Neuronal stem cell (in vitro differentiated cells): ENCODE data around the gene GABRB1.

Source experiments
- DNase-seq: peaks from one replicate; pipeline ENCODE4 v3.0.0-alpha.2; 2013; ENCODE audit warnings: low spot score
- H2AFZ ChIP-seq: one replicate; pipeline ENCODE4 v1.6.1; 2013; ENCODE audit warnings: mild to moderate bottlenecking, low read length, inconsistent platforms
- H2AK5ac ChIP-seq: 2 replicates; pipeline ENCODE4 v1.6.1; 2013; ENCODE audit warnings: low read depth, mild to moderate bottlenecking, inconsistent platforms, low read length, moderate library complexity, mixed read lengths
- H2BK120ac ChIP-seq: 2 replicates; pipeline ENCODE4 v1.6.1; 2013; ENCODE audit warnings: low read depth, mild to moderate bottlenecking, inconsistent platforms, low read length, moderate library complexity, mixed read lengths
- H2BK12ac ChIP-seq: one replicate; pipeline ENCODE4 v1.6.1; 2013; ENCODE audit warnings: low read length, inconsistent platforms
- H2BK15ac ChIP-seq: 2 replicates; pipeline ENCODE4 v1.6.1; 2013; ENCODE audit warnings: mild to moderate bottlenecking, low read length, inconsistent platforms, mixed read lengths
- H2BK5ac ChIP-seq: one replicate; pipeline ENCODE4 v1.6.1; 2013; ENCODE audit warnings: inconsistent platforms, mild to moderate bottlenecking, low read length, moderate library complexity
- H3K14ac ChIP-seq: one replicate; pipeline ENCODE4 v1.6.1; 2013; ENCODE audit warnings: low read length, inconsistent platforms
- H3K18ac ChIP-seq: 2 replicates; pipeline ENCODE4 v1.6.1; 2013; ENCODE audit warnings: low read length, inconsistent platforms
- H3K23ac ChIP-seq: 2 replicates; pipeline ENCODE4 v1.6.1; 2013; ENCODE audit warnings: low read depth, mild to moderate bottlenecking, mixed read lengths, low read length, inconsistent platforms; ENCODE audit not compliant: poor library complexity
- H3K27ac ChIP-seq: replicated peaks from 3 replicates; pipeline ENCODE4 v1.5.1; 2013; ENCODE audit warnings: low read length, inconsistent platforms
- H3K27me3 ChIP-seq, 3 experiments: 2 replicates each; pipeline ENCODE4 v1.6.1; 2013; ENCODE audit warnings: low read length in 3 of 3, mild to moderate bottlenecking in 2 of 3, inconsistent platforms in 1 of 3, low read depth in 1 of 3, mixed read lengths in 1 of 3, moderate library complexity in 1 of 3; ENCODE audit not compliant: control insufficient read depth in 3 of 3, insufficient read depth in 3 of 3
- H3K36me3 ChIP-seq, 2 donors: replicated peaks in 1 of 2; 2 replicates each; pipeline ENCODE4 v1.6.1; 2013; ENCODE audit warnings: low read length in 2 of 2; ENCODE audit not compliant: control insufficient read depth in 2 of 2, insufficient read depth in 2 of 2
- H3K4ac ChIP-seq: 2 replicates; pipeline ENCODE4 v1.6.1; 2013; ENCODE audit warnings: inconsistent platforms, mild to moderate bottlenecking, low read length, moderate library complexity
- H3K4me1 ChIP-seq, 2 donors: 1 replicate in 1 of 2; 2 replicates in 1 of 2; pipeline ENCODE4 v1.6.1; 2013; ENCODE audit warnings: low read length in 2 of 2, low read depth in 1 of 2; ENCODE audit not compliant: control insufficient read depth in 2 of 2, insufficient read depth in 1 of 2
- H3K4me2 ChIP-seq: one replicate; pipeline ENCODE4 v1.6.1; 2013; ENCODE audit warnings: mild to moderate bottlenecking, low read length, inconsistent platforms; ENCODE audit not compliant: insufficient read depth, poor library complexity, severe bottlenecking
- H3K4me3 ChIP-seq, 2 donors: 2 replicates each; pipeline ENCODE4 v1.5.1; 2013; ENCODE audit warnings: low read length in 2 of 2, mild to moderate bottlenecking in 2 of 2, inconsistent platforms in 1 of 2, moderate library complexity in 1 of 2
- H3K79me1 ChIP-seq: one replicate; pipeline ENCODE4 v1.6.1; 2013; ENCODE audit warnings: low read depth, mild to moderate bottlenecking, inconsistent platforms, low read length, moderate library complexity
- H3K9ac ChIP-seq: one replicate; pipeline ENCODE4 v1.6.1; 2013; ENCODE audit warnings: mild to moderate bottlenecking, low read depth, low read length, inconsistent platforms; ENCODE audit not compliant: poor library complexity
- H3K9me3 ChIP-seq, 2 donors: replicated peaks in 1 of 2; 2 replicates each; pipeline versions ENCODE3 to v1.6.1; 2013; ENCODE audit warnings: low read length in 2 of 2, mild to moderate bottlenecking in 2 of 2, inconsistent platforms in 1 of 2, low read depth in 1 of 2, mixed read lengths in 1 of 2, moderate library complexity in 1 of 2; ENCODE audit not compliant: control insufficient read depth in 2 of 2, insufficient read depth in 1 of 2
- H4K8ac ChIP-seq: one replicate; pipeline ENCODE4 v1.6.1; 2013; ENCODE audit warnings: low read depth, mild to moderate bottlenecking, inconsistent platforms, low read length, moderate library complexity
- H4K91ac ChIP-seq: one replicate; pipeline ENCODE4 v1.6.1; 2013; ENCODE audit warnings: low read length, low read depth, mild to moderate bottlenecking, inconsistent platforms; ENCODE audit not compliant: poor library complexity
- WGBS, 2 donors: extraction: QIAGEN DNeasy Blood & Tissue Kit; methylation state at CpG; one replicate each; pipeline ENCODE4 v1.1.7; 2013; ENCODE audit warnings: missing lambda C conversion rate in 2 of 2, mixed read lengths in 1 of 2; ENCODE audit not compliant: insufficient read length in 2 of 2, insufficient replicate concordance in 1 of 2; ENCODE audit errors: extremely low coverage in 2 of 2; 5-methylcytosine and 5-hydroxymethylcytosine counted together

The GABRB1 gene

DNA sequence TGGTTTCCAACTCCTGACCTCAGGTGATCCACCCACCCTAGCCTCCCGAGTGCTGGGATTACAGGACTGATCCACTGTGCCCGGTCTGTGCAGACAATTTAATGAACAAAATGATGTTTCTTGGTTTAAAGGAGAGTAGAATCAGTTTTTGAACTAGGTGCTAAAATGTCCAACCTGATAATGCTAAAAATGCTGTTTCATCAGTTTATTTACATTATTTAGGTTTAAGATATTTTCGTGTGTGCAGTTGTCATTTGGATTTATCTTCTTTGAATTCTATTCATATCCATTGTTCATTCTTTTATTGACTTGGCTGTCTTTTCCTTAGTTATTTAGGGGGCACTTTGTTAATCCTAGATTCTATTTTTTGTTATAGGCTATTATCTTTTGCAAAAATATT lies 18.0 kb upstream of the GABRB1 start:
- no peaks in the 10 kb centered on the region for H3K4me1 ChIP-seq
- no peaks in the 10 kb centered on the region for H3K36me3 ChIP-seq
- no peak overlapping the region for H4K8ac ChIP-seq
- no peak overlapping the region for H4K91ac ChIP-seq
- no CpG with 5 or more reads among the region's 3 CpGs for WGBS, 2 donors
- H3K79me1 ChIP-seq: no peaks in the 10 kb centered on the region
- no peak overlapping the region for H2BK120ac ChIP-seq
- H3K14ac ChIP-seq: no peak overlapping the region
- no peak overlapping the region for H2BK15ac ChIP-seq
- H3K18ac ChIP-seq: no peak overlapping the region
- H2BK5ac ChIP-seq: no peak overlapping the region
- no peak overlapping the region for H3K23ac ChIP-seq
- H3K4ac ChIP-seq: no peak overlapping the region
- H3K9ac ChIP-seq: no peak overlapping the region
- no peak for DNase-seq
- no peaks in the 10 kb centered on the region for H3K9me3 ChIP-seq
- H2BK12ac ChIP-seq: no peak overlapping the region
- H3K4me3 ChIP-seq: no peak overlapping the region
- no peak overlapping the region for H3K4me2 ChIP-seq
- H2AFZ ChIP-seq: no peak overlapping the region
- H2AK5ac ChIP-seq: no peak overlapping the region
- H3K27me3 ChIP-seq: no peaks in the 10 kb centered on the region
- no peak overlapping the region for H3K27ac ChIP-seq

DNA sequence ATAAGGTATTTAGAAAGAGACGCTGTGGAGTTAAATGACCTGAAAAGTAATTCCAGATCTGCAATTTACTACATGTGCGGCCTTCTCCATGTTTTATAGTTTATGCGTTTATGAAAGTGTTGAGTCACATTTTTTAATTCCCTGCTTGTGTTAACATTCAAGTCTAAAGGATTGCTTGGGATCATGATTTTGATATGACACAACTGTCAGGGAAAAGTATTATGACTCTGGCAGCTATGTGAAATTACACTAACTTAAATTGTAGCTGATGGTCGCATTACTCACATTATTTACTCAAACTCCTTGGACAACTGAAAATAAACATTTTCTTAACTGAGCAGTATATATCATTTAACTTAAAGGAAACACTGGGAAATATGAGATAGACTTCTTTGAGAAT lies 14.3 kb upstream of the GABRB1 start:
- no CpG with 5 or more reads among the region's 4 CpGs for WGBS, 2 donors

DNA sequence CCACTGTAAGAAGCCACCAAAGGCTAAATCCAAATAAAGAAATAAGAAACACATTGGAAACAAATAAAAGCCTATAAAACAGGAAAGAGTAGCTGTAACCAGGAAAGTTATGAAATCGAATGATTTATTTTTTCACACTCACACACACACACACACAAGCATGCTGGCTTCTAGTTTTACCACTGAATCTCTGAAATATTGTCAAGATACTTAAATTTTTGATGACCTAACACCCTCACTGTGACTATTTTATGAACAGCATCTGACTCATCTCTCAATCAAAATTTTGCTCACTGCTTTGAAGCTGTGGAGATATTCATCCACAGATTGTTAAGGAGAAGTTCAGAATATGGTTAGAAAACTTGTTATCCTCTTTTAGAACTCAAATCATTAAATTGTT lies 13.9 kb upstream of the GABRB1 start:
- H3K9ac ChIP-seq: no peak overlapping the region

More for the DNA sequence above, 14.3 kb upstream of the GABRB1 start:
- H4K8ac ChIP-seq: no peak overlapping the region
- H2BK5ac ChIP-seq: no peak overlapping the region
- H3K79me1 ChIP-seq: no peaks in the 10 kb centered on the region
- H3K9ac ChIP-seq: no peak overlapping the region
- H2AK5ac ChIP-seq: no peak overlapping the region
- H3K4me1 ChIP-seq: no peaks in the 10 kb centered on the region
- no peak overlapping the region for H3K27ac ChIP-seq
- H4K91ac ChIP-seq: no peak overlapping the region
- no peak overlapping the region for H2BK15ac ChIP-seq
- H2AFZ ChIP-seq: no peak overlapping the region
- no peaks in the 10 kb centered on the region for H3K27me3 ChIP-seq
- no peak for DNase-seq
- H2BK12ac ChIP-seq: no peak overlapping the region
- no peak overlapping the region for H3K14ac ChIP-seq
- H3K4me2 ChIP-seq: no peak overlapping the region
- H3K23ac ChIP-seq: no peak overlapping the region
- no peaks in the 10 kb centered on the region for H3K9me3 ChIP-seq
- no peaks in the 10 kb centered on the region for H3K36me3 ChIP-seq
- H3K4me3 ChIP-seq: no peak overlapping the region
- no peak overlapping the region for H3K4ac ChIP-seq
- no peak overlapping the region for H2BK120ac ChIP-seq
- no peak overlapping the region for H3K18ac ChIP-seq

DNA sequence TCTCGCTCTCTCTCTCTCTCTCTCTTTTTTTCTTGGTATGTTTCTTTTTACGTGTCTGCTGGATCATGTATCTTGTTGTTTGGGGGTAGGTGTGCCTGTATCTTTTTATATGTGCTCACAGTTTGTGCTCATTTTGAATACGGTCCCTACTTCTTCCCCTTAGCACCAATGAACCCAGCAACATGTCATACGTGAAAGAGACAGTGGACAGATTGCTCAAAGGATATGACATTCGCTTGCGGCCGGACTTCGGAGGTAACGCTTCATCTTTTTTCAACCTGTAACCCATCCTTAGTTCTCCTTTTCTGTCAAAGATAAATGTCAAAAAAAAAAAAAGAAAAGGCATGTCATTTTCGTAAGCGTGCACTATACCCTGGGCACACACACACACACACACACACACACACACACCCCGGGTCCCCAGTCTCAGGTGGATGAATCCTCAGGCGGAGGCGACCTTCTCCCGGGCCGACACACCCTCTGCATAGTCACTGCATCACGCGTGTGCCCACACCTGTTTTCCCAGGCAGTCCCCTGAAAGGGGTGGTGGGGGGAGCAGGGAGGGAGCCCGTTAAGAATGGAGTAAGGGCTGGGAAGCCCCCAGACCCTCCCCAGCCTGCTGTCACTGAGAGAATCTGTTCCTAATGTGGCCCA lies 511 bp downstream of the GABRB1 start:
- WGBS, 2 donors: no CpG with 5 or more reads among the region's 19 CpGs

More for the DNA sequence above, 13.9 kb upstream of the GABRB1 start:
- H3K4me1 ChIP-seq: no peaks in the 10 kb centered on the region
- H3K18ac ChIP-seq: no peak overlapping the region
- no peak overlapping the region for H3K4me2 ChIP-seq
- no peak overlapping the region for H3K4ac ChIP-seq
- H3K14ac ChIP-seq: no peak overlapping the region
- no peaks in the 10 kb centered on the region for H3K9me3 ChIP-seq
- no peak overlapping the region for H2BK15ac ChIP-seq
- H4K91ac ChIP-seq: no peak overlapping the region
- no CpG with 5 or more reads among the region's 1 CpG for WGBS, 2 donors
- H3K23ac ChIP-seq: no peak overlapping the region
- no peak overlapping the region for H2BK12ac ChIP-seq
- H3K79me1 ChIP-seq: no peaks in the 10 kb centered on the region
- H3K27ac ChIP-seq: no peak overlapping the region
- no peak overlapping the region for H4K8ac ChIP-seq
- no peak overlapping the region for H2AFZ ChIP-seq
- H2AK5ac ChIP-seq: no peak overlapping the region
- H3K36me3 ChIP-seq: no peaks in the 10 kb centered on the region
- H3K27me3 ChIP-seq: no peaks in the 10 kb centered on the region
- H2BK120ac ChIP-seq: no peak overlapping the region
- H3K4me3 ChIP-seq: no peak overlapping the region
- no peak overlapping the region for H2BK5ac ChIP-seq
- DNase-seq: no peak

More for the DNA sequence above, 511 bp downstream of the GABRB1 start:
- H3K4me1 ChIP-seq: peaks cover 2 to 10% of the 10 kb centered on the region in 2 donors
- no peak for DNase-seq
- H2AK5ac ChIP-seq: no peak overlapping the region
- H3K9me3 ChIP-seq: no peaks in the 10 kb centered on the region
- H2BK12ac ChIP-seq: no peak overlapping the region
- H3K18ac ChIP-seq: no peak overlapping the region
- H3K27ac ChIP-seq: no peak overlapping the region
- no peak overlapping the region for H4K91ac ChIP-seq
- peak overlapping the region; percentile 40 to 87 for H3K4me3 ChIP-seq
- no peak overlapping the region for H3K9ac ChIP-seq
- H3K23ac ChIP-seq: peak overlapping the region; percentile 17
- no peak overlapping the region for H2BK15ac ChIP-seq
- H3K36me3 ChIP-seq: no peaks in the 10 kb centered on the region
- no peak overlapping the region for H3K4ac ChIP-seq
- peak overlapping the region; percentile 90 for H2AFZ ChIP-seq
- peaks cover 0 to 34% (median 4%) of the 10 kb centered on the region in 3 experiments for H3K27me3 ChIP-seq
- no peak overlapping the region for H2BK120ac ChIP-seq
- no peak overlapping the region for H3K14ac ChIP-seq
- peak overlapping the region; percentile 84 for H3K4me2 ChIP-seq
- no peak overlapping the region for H2BK5ac ChIP-seq
- H3K79me1 ChIP-seq: no peaks in the 10 kb centered on the region
- H4K8ac ChIP-seq: no peak overlapping the region
